OCI-LY3 (cell line): ENCODE measurements around the gene CPAMD8.

ENCODE experiments used
- CTCF ChIP-seq: fragments of 200-600, 300-600 bp; sonication (generic); IDR thresholded peaks from 2 replicates; pipeline ENCODE4 v1.5.1; 2014; ENCODE audit warnings: antibody characterized with exemption, low read length, low read depth
- EZH2phosphoT487 ChIP-seq: fragments of 200-600 bp; shearing (Covaris generic); IDR thresholded peaks from 2 replicates; pipeline ENCODE4 v1.6.1; 2018; ENCODE audit warnings: antibody characterized with exemption, mixed run types, low read depth

GRCh38 chr19:16889366-16889882, 137.2 kb downstream of the CPAMD8 start:
- no peak for TF ChIP-seq CTCF
- TF ChIP-seq EZH2phosphoT487, result no peak
